Liver (tissue), 9 donors: Measurements from ENCODE around the gene BTNL8. TPM values are rescaled to one million over a fixed set of nuclear protein-coding genes. Genes with fewer than 3 reads are reported as not detected.

Experiments
- DNase-seq: peaks from one replicate; pipeline ENCODE4 v3.0.0-alpha.2; 2017; ENCODE audit warnings: low spot score
- H3K27ac ChIP-seq, 2 donors: one replicate each; pipeline ENCODE4 v1.7.0; 2013; ENCODE audit warnings: inconsistent platforms in 2 of 2, low read length in 2 of 2, control low read depth in 1 of 2, low read depth in 1 of 2, mild to moderate bottlenecking in 1 of 2
- H3K27me3 ChIP-seq, 4 donors: one replicate each; pipeline versions ENCODE4 v1.6.1 to v1.7.0; 2013; ENCODE audit warnings: low read length in 3 of 4, inconsistent platforms in 1 of 4, mild to moderate bottlenecking in 1 of 4, moderate library complexity in 1 of 4; ENCODE audit not compliant: control insufficient read depth in 4 of 4, insufficient read depth in 4 of 4
- H3K36me3 ChIP-seq, 4 donors: one replicate each; pipeline versions ENCODE4 v1.6.1 to v1.7.0; 2013; ENCODE audit warnings: low read length in 3 of 4, mild to moderate bottlenecking in 3 of 4, low read depth in 1 of 4, moderate library complexity in 1 of 4; ENCODE audit not compliant: control insufficient read depth in 4 of 4, insufficient read depth in 3 of 4
- H3K4me1 ChIP-seq, 4 donors: one replicate each; pipeline versions ENCODE4 v1.6.1 to v1.7.0; 2013; ENCODE audit warnings: low read length in 3 of 4, mild to moderate bottlenecking in 3 of 4, moderate library complexity in 1 of 4; ENCODE audit not compliant: control insufficient read depth in 4 of 4, insufficient read depth in 4 of 4
- H3K4me3 ChIP-seq, 3 donors: one replicate each; pipeline versions ENCODE4 v1.6.1 to v1.7.0; 2013; ENCODE audit warnings: low read length in 3 of 3, control low read depth in 1 of 3, low read depth in 1 of 3, mild to moderate bottlenecking in 1 of 3
- H3K9ac ChIP-seq, 2 donors: one replicate each; pipeline ENCODE4 v1.7.0; 2013; ENCODE audit warnings: low read length in 2 of 2, mild to moderate bottlenecking in 2 of 2, moderate library complexity in 2 of 2, control low read depth in 1 of 2, low read depth in 1 of 2
- H3K9me3 ChIP-seq, 4 donors: one replicate each; pipeline versions ENCODE4 v1.6.1 to v1.7.0; 2013; ENCODE audit warnings: low read length in 3 of 4; ENCODE audit not compliant: control insufficient read depth in 4 of 4
- CTCF ChIP-seq: fragments of 150-350 bp; IDR thresholded peaks from 2 replicates; pipeline ENCODE4 v1.5.1; 2017; ENCODE audit warnings: improper control_type of control experiment, low read depth, low read length; ENCODE audit not compliant: missing input control
- EGR1 ChIP-seq, 2 donors: IDR thresholded peaks; 2 replicates each; pipeline ENCODE4 v1.6.1; 2016 to 2018; ENCODE audit warnings: antibody characterized with exemption in 2 of 2, low read depth in 2 of 2
- FOXA2 ChIP-seq: IDR thresholded peaks from 2 replicates; pipeline ENCODE4 v1.6.1; 2016; ENCODE audit warnings: antibody characterized with exemption
- HNF4G ChIP-seq: IDR thresholded peaks from 2 replicates; pipeline ENCODE4 v1.6.1; 2016; ENCODE audit warnings: antibody characterized with exemption
- JUND ChIP-seq, 2 donors: IDR thresholded peaks; 2 replicates each; pipeline ENCODE4 v1.6.1; 2016; ENCODE audit warnings: antibody characterized with exemption in 2 of 2
- MAX ChIP-seq: IDR thresholded peaks from 2 replicates; pipeline ENCODE4 v1.6.1; 2016; ENCODE audit warnings: antibody characterized with exemption
- NR2F2 ChIP-seq: IDR thresholded peaks from 2 replicates; pipeline ENCODE4 v1.6.1; 2016; ENCODE audit warnings: antibody characterized with exemption
- RAD21 ChIP-seq, 2 donors: IDR thresholded peaks; 2 replicates each; pipeline ENCODE4 v1.6.1; 2016; ENCODE audit warnings: antibody characterized with exemption in 2 of 2, mild to moderate bottlenecking in 2 of 2
- RXRA ChIP-seq, 2 donors: IDR thresholded peaks; 2 replicates each; pipeline ENCODE4 v1.6.1; 2017 to 2018; ENCODE audit warnings: antibody characterized with exemption in 2 of 2, mild to moderate bottlenecking in 1 of 2
- ZBTB33 ChIP-seq: IDR thresholded peaks from 2 replicates; pipeline ENCODE4 v1.6.1; 2016; ENCODE audit warnings: antibody characterized with exemption
- WGBS: extraction: QIAGEN DNeasy Blood & Tissue Kit; methylation state at CpG from one replicate; pipeline ENCODE4 v1.1.7; 2013; 5-methylcytosine and 5-hydroxymethylcytosine counted together
- polyA plus RNA-seq, 2 donors: library from polyadenylated mRNA; stranded (reverse) in 1 of 2; unstranded in 1 of 2; fragments of 200-250 nt in 1 of 2; fragments of >200 nt in 1 of 2; fragmentation: Nextera tagmentation in 1 of 2; extraction: Ambion mirVana in 1 of 2; gene quantifications; one replicate each; pipeline versions ENCODE4 v1.2.1 to v1.2.3, GENCODE V29; 2013 to 2015
- total RNA-seq, 2 donors: library from RNA; depleted of rRNA; stranded (reverse); fragments of >200 nt; gene quantifications; one replicate each; pipeline ENCODE4 v1.2.3, GENCODE V29; 2014
- TF ChIP-seq, protein P1 (sequence below): IDR thresholded peaks from 2 replicates; pipeline ENCODE4 v1.6.1; 2016; ENCODE audit warnings: antibody characterized with exemption, mild to moderate bottlenecking
- donor health status: healthy.
- donor health status: healthy.
- donor health status: healthy.
- donor health status: healthy.
- donor health status: healthy.

The BTNL8 gene
- total and polyA plus RNA-seq, 4 donors: 0.14 to 0.67 (median 0.56) TPM

DNA sequence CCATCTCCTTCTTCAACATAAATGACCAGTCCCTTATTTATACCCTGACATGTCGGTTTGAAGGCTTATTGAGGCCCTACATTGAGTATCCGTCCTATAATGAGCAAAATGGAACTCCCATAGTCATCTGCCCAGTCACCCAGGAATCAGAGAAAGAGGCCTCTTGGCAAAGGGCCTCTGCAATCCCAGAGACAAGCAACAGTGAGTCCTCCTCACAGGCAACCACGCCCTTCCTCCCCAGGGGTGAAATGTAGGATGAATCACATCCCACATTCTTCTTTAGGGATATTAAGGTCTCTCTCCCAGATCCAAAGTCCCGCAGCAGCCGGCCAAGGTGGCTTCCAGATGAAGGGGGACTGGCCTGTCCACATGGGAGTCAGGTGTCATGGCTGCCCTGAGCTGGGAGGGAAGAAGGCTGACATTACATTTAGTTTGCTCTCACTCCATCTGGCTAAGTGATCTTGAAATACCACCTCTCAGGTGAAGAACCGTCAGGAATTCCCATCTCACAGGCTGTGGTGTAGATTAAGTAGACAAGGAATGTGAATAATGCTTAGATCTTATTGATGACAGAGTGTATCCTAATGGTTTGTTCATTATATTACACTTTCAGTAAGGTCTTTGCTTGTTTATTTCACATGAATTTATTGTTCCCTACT, 51.5 kb downstream of the BTNL8 start:
- WGBS: 68% methylated on average over 6 of the region's 6 CpGs
- H3K4me1 ChIP-seq: no peaks in the 10 kb centered on the region
- peaks cover 0 to 5% (median 0%) of the 10 kb centered on the region in 4 donors for H3K27me3 ChIP-seq
- no peak overlapping the region for H3K9ac ChIP-seq
- H3K36me3 ChIP-seq: no peaks in the 10 kb centered on the region
- H3K27ac ChIP-seq: no peak overlapping the region
- H3K4me3 ChIP-seq: no peak overlapping the region
- TF ChIP-seq RXRA (IDR thresholded peaks at IDR 0.05): no peak
- no peaks in the 10 kb centered on the region for H3K9me3 ChIP-seq
- DNase-seq: no peak

- Histone ChIP-seq H3K4me1 (no peaks in the 10 kb centered on the region), H3K4me3 (no peak overlapping the region), H3K9ac (no peak overlapping the region), H3K36me3 (no peaks in the 10 kb centered on the region), H3K27ac (no peak overlapping the region), H3K9me3 (peaks cover 0 to 5% (median 0%) of the 10 kb centered on the region in 4 donors), H3K27me3 (peaks cover 0 to 11% (median 0%) of the 10 kb centered on the region in 4 donors)
- DNase-seq: no peak
- no peak for TF ChIP-seq CTCF
- no peak for TF ChIP-seq ZBTB33
- TF ChIP-seq MAX: no peak
- no peak for TF ChIP-seq NR2F2
- no peak for TF ChIP-seq JUND (IDR thresholded peaks at IDR 0.05)
- TF ChIP-seq, protein P1, sequence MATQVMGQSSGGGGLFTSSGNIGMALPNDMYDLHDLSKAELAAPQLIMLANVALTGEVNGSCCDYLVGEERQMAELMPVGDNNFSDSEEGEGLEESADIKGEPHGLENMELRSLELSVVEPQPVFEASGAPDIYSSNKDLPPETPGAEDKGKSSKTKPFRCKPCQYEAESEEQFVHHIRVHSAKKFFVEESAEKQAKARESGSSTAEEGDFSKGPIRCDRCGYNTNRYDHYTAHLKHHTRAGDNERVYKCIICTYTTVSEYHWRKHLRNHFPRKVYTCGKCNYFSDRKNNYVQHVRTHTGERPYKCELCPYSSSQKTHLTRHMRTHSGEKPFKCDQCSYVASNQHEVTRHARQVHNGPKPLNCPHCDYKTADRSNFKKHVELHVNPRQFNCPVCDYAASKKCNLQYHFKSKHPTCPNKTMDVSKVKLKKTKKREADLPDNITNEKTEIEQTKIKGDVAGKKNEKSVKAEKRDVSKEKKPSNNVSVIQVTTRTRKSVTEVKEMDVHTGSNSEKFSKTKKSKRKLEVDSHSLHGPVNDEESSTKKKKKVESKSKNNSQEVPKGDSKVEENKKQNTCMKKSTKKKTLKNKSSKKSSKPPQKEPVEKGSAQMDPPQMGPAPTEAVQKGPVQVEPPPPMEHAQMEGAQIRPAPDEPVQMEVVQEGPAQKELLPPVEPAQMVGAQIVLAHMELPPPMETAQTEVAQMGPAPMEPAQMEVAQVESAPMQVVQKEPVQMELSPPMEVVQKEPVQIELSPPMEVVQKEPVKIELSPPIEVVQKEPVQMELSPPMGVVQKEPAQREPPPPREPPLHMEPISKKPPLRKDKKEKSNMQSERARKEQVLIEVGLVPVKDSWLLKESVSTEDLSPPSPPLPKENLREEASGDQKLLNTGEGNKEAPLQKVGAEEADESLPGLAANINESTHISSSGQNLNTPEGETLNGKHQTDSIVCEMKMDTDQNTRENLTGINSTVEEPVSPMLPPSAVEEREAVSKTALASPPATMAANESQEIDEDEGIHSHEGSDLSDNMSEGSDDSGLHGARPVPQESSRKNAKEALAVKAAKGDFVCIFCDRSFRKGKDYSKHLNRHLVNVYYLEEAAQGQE: no peak
- TF ChIP-seq EGR1 (IDR thresholded peaks at IDR 0.05; ENCODE audit: low read depth in 2 of 2): no peak
- TF ChIP-seq HNF4G: no peak
- TF ChIP-seq RAD21 (IDR thresholded peaks at IDR 0.05): no peak
- no peak for TF ChIP-seq FOXA2
- WGBS: 81% methylated on average over 5 of the region's 5 CpGs
Observed at GRCh38 chr5:180959661-180960060, 60.7 kb downstream of the BTNL8 start.
